DND-41 (cell line): Measurements from ENCODE around the gene BCL2L11.

Experiments
- CTCF ChIP-seq: IDR thresholded peaks from 2 replicates; pipeline ENCODE4 v1.5.1; 2012; ENCODE audit warnings: borderline replicate concordance, low read length, moderate library complexity, mild to moderate bottlenecking; ENCODE audit not compliant: poor library complexity, severe bottlenecking; ENCODE audit errors: extremely low read depth
- EZH2 ChIP-seq: IDR thresholded peaks from 3 replicates; pipeline ENCODE4 v1.6.1; 2012; ENCODE audit warnings: borderline replicate concordance, low read depth, mild to moderate bottlenecking, moderate library complexity, low read length, inconsistent platforms; ENCODE audit not compliant: severe bottlenecking

DNA sequence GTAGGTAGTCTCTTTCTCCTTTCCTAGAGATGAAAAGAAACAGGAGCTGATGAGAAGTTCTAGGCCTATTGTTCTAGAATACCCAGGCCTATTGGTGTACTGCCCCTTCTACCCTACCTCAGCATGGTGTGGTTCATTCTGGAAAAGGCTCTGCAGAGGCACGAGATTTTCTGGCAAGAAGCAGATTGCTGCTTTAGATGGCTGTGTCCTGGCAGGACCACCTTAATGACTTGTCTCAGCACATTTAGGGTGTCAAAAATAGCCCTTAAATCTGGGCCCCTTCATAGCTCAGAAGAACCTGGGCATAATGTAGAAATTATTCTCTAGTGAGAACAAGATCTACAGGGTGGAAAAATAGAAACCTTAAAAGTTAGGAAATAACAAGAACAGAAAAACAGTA is 87.9 kb downstream of the BCL2L11 start:
- TF ChIP-seq CTCF: no peak
- TF ChIP-seq EZH2: no peak
